HepG2 (cell line): Measurements from ENCODE around the gene FAM174C. TPM values are rescaled to one million over a fixed set of nuclear protein-coding genes. Genes with fewer than 3 reads are reported as not detected.

ENCODE experiments used
- AKAP8 ChIP-seq: sonication (generic); formaldehyde crosslinking; IDR thresholded peaks from 2 replicates; pipeline ENCODE4 v1.5.1; 2020; ENCODE audit warnings: mild to moderate bottlenecking, missing genetic modification reagents
- ATF7-NPFF ChIP-seq: sonication (generic); formaldehyde crosslinking; IDR thresholded peaks from 2 replicates; pipeline ENCODE4 v1.8.1; 2023; ENCODE audit warnings: mild to moderate bottlenecking, low read depth, missing genetic modification reagents, moderate library complexity
- BHLHE40 ChIP-seq: IDR thresholded peaks from 2 replicates; pipeline ENCODE4 v1.6.1; 2011; ENCODE audit warnings: low read length, improper control_type of control experiment
- CBFB ChIP-seq: sonication (generic); formaldehyde crosslinking; IDR thresholded peaks from 2 replicates; pipeline ENCODE4 v1.4.0; 2020; ENCODE audit warnings: missing genetic modification reagents
- CEBPG ChIP-seq: IDR thresholded peaks from 2 replicates; pipeline ENCODE4 v1.6.1; 2016
- EED ChIP-seq: sonication (generic); formaldehyde crosslinking; IDR thresholded peaks from 2 replicates; pipeline ENCODE4 v1.5.0; 2020; ENCODE audit warnings: mild to moderate bottlenecking, missing genetic modification reagents
- FOXA3 ChIP-seq: IDR thresholded peaks from 2 replicates; pipeline ENCODE4 v1.6.1; 2016; ENCODE audit warnings: missing genetic modification reagents, missing compliant biosample characterization
- FOXC1 ChIP-seq: sonication (generic); formaldehyde crosslinking; IDR thresholded peaks from 2 replicates; pipeline ENCODE4 v1.8.0; 2022; ENCODE audit warnings: mild to moderate bottlenecking, missing genetic modification reagents, borderline replicate concordance
- GTF2F1 ChIP-seq: fragments of 150-350 bp; IDR thresholded peaks from 2 replicates; pipeline ENCODE4 v1.6.1; 2014; ENCODE audit warnings: low read length
- MAF1 ChIP-seq: sonication (generic); formaldehyde crosslinking; IDR thresholded peaks from 2 replicates; pipeline ENCODE4 v1.5.0; 2020; ENCODE audit warnings: missing genetic modification reagents, borderline replicate concordance
- MED1 ChIP-seq: sonication (generic); formaldehyde crosslinking; IDR thresholded peaks from 2 replicates; pipeline ENCODE4 v1.4.0; 2020; ENCODE audit warnings: missing genetic modification reagents
- RFX5 ChIP-seq: IDR thresholded peaks from 2 replicates; pipeline ENCODE4 v1.6.1; 2011; ENCODE audit warnings: low read depth, low read length, improper control_type of control experiment
- STAG1 ChIP-seq: sonication (generic); formaldehyde crosslinking; IDR thresholded peaks from 2 replicates; pipeline ENCODE4 v1.4.0; 2020; ENCODE audit warnings: missing genetic modification reagents
- TOPORS ChIP-seq: sonication (generic); formaldehyde crosslinking; IDR thresholded peaks from 2 replicates; pipeline ENCODE4 v1.8.0; 2023; ENCODE audit warnings: mild to moderate bottlenecking, missing genetic modification reagents
- ZNF207 ChIP-seq: fragments of 450-650 bp; IDR thresholded peaks from 2 replicates; pipeline ENCODE4 v1.6.1; 2016; ENCODE audit warnings: antibody characterized with exemption, borderline replicate concordance
- ZNF253 ChIP-seq: sonication (generic); formaldehyde crosslinking; IDR thresholded peaks from 2 replicates; pipeline ENCODE4 v1.8.0; 2022; ENCODE audit warnings: mild to moderate bottlenecking, missing genetic modification reagents, borderline replicate concordance
- ZNF737 ChIP-seq: sonication (generic); formaldehyde crosslinking; IDR thresholded peaks from 2 replicates; pipeline ENCODE4 v1.5.0; 2020; ENCODE audit warnings: missing genetic modification reagents, mild to moderate bottlenecking, borderline replicate concordance
- polyA plus RNA-seq, 8 experiments: library from polyadenylated mRNA; depleted of rRNA in 3 of 8; stranded (reverse) in 7 of 8; unstranded in 1 of 8; fragments of >200 nt; fragmentation: Illumina TruSeq in 4 of 8; extraction: Trizol in 4 of 8; gene quantifications; 2 replicates each; pipeline versions ENCODE4 v1.2.1 to v1.2.3, GENCODE V29; 2011 to 2016; ENCODE audit warnings: low read depth in 4 of 8, missing spikeins in 1 of 8, mixed read lengths in 1 of 8; ENCODE audit not compliant: insufficient read depth in 1 of 8
- total RNA-seq, 5 experiments: library from RNA; depleted of rRNA; stranded (reverse); fragments of >200 nt; fragmentation: Illumina TruSeq; extraction: Trizol; gene quantifications; 2 replicates each; pipeline ENCODE4 v1.2.3, GENCODE V29; 2016; ENCODE audit warnings: low read depth in 1 of 5
- TF ChIP-seq, protein P1 (sequence below): sonication (generic); formaldehyde crosslinking; IDR thresholded peaks from 2 replicates; pipeline ENCODE4 v1.5.1; 2020; ENCODE audit warnings: mild to moderate bottlenecking, missing genetic modification reagents, moderate library complexity
- TF ChIP-seq, protein P2 (sequence below), 2 experiments: fragments of 450-650 bp in 1 of 2; sonication (generic) in 1 of 2; formaldehyde crosslinking; IDR thresholded peaks; 2 replicates each; pipeline versions ENCODE4 v1.5.0 to v1.8.0; 2020 to 2022; ENCODE audit warnings: mild to moderate bottlenecking in 1 of 2, missing genetic modification reagents in 1 of 2
- TF ChIP-seq, protein P3 (sequence below): sonication (generic); formaldehyde crosslinking; IDR thresholded peaks from 2 replicates; pipeline ENCODE4 v1.8.1; 2023; ENCODE audit warnings: mild to moderate bottlenecking, inconsistent platforms, moderate library complexity, missing genetic modification reagents, borderline replicate concordance
- TF ChIP-seq, protein P4 (sequence below): sonication (generic); formaldehyde crosslinking; IDR thresholded peaks from 2 replicates; pipeline ENCODE4 v1.4.0; 2020; ENCODE audit warnings: mild to moderate bottlenecking, missing genetic modification reagents
- TF ChIP-seq, protein P5 (sequence below): sonication (generic); formaldehyde crosslinking; IDR thresholded peaks from 2 replicates; pipeline ENCODE4 v1.4.0; 2020; ENCODE audit warnings: missing genetic modification reagents

Gene FAM174C
- total and polyA plus RNA-seq, 2 of the 13 experiments (the other 11 are each of a cell fraction or from before 2014, with no cell fraction given): 19.5 to 31.3 TPM

DNA sequence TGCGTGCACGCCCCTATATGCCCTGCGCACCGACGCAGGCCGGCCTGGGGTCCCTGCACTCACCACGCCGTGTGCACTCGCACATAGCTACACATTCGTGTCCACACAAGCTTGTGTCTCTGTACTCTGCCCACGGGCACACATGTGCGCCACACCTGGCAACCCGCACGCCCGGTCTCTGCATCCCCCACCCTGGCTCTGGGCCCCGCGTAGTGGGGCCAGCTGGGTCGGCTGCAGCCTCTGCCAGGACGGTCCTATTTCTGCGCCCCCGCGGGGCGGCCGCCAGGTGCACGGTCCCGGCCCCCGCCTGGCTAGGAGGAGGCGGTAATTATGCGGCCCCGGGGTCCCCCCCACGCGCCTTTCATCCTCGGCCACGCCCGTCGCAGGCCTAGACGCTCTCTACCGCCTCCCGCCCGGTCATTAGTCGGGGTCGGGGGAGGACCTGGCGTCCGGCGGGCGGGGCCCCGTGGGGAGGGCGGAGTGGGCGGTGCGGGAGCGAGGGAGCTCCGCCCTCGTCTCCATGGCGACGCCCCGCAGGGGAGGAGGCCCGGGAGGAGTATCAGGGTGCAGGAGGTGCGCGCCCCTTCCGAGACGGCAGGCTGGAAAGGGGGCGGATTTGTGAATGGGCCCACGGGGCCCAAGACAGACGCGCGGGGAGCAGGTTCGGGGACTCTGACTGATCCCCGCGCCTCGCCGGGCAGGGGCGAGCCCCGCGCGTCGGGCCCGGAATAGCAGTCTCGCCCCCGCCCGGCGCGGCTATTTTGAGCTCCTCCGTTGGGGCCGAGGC is 9.0 kb upstream of the FAM174C start (continued):
- TF ChIP-seq, protein P1, sequence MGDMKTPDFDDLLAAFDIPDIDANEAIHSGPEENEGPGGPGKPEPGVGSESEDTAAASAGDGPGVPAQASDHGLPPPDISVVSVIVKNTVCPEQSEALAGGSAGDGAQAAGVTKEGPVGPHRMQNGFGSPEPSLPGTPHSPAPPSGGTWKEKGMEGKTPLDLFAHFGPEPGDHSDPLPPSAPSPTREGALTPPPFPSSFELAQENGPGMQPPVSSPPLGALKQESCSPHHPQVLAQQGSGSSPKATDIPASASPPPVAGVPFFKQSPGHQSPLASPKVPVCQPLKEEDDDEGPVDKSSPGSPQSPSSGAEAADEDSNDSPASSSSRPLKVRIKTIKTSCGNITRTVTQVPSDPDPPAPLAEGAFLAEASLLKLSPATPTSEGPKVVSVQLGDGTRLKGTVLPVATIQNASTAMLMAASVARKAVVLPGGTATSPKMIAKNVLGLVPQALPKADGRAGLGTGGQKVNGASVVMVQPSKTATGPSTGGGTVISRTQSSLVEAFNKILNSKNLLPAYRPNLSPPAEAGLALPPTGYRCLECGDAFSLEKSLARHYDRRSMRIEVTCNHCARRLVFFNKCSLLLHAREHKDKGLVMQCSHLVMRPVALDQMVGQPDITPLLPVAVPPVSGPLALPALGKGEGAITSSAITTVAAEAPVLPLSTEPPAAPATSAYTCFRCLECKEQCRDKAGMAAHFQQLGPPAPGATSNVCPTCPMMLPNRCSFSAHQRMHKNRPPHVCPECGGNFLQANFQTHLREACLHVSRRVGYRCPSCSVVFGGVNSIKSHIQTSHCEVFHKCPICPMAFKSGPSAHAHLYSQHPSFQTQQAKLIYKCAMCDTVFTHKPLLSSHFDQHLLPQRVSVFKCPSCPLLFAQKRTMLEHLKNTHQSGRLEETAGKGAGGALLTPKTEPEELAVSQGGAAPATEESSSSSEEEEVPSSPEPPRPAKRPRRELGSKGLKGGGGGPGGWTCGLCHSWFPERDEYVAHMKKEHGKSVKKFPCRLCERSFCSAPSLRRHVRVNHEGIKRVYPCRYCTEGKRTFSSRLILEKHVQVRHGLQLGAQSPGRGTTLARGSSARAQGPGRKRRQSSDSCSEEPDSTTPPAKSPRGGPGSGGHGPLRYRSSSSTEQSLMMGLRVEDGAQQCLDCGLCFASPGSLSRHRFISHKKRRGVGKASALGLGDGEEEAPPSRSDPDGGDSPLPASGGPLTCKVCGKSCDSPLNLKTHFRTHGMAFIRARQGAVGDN: peak; percentile 75
- TF ChIP-seq GTF2F1 (no peak), ZNF253 (CRISPR knock-in tag) (no peak), ATF7-NPFF (CRISPR knock-in tag) (no peak), AKAP8 (peak; percentile 86; the same call in 1 of the 2 replicates), CEBPG (CRISPR knock-in tag) (0 out of 2 replicates have a peak, but pooled peaks have one; percentile 7), MED1 (CRISPR knock-in tag) (peak; percentile 23; the same call in 1 of the 2 replicates), BHLHE40 (no peak), STAG1 (CRISPR knock-in tag) (no peak), MAF1 (peak; percentile 17), FOXA3 (CRISPR knock-in tag) (no peak), CBFB (0 out of 2 replicates have a peak, but pooled peaks have one; percentile 10), ZNF737 (no peak), RFX5 (no peak), EED (CRISPR knock-in tag) (peak; percentile 93), FOXC1 (CRISPR knock-in tag) (no peak), TOPORS (CRISPR knock-in tag) (0 out of 2 replicates have a peak, but pooled peaks have one; percentile 15), ZNF207 (no peak)
- TF ChIP-seq, protein P2, sequence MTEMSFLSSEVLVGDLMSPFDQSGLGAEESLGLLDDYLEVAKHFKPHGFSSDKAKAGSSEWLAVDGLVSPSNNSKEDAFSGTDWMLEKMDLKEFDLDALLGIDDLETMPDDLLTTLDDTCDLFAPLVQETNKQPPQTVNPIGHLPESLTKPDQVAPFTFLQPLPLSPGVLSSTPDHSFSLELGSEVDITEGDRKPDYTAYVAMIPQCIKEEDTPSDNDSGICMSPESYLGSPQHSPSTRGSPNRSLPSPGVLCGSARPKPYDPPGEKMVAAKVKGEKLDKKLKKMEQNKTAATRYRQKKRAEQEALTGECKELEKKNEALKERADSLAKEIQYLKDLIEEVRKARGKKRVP (CRISPR knock-in tag; IDR thresholded peaks at IDR 0.05): no peak
- TF ChIP-seq, protein P3, sequence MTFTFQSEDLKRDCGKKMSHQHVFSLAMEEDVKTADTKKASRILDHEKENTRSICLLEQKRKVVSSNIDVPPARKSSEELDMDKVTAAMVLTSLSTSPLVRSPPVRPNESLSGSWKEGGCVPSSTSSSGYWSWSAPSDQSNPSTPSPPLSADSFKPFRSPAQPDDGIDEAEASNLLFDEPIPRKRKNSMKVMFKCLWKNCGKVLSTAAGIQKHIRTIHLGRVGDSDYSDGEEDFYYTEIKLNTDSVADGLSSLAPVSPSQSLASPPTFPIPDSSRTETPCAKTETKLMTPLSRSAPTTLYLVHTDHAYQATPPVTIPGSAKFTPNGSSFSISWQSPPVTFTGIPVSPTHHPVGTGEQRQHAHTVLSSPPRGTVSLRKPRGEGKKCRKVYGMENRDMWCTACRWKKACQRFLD (CRISPR knock-in tag): peak; percentile 68; the same call in 1 of the 2 replicates
- TF ChIP-seq, protein P4, sequence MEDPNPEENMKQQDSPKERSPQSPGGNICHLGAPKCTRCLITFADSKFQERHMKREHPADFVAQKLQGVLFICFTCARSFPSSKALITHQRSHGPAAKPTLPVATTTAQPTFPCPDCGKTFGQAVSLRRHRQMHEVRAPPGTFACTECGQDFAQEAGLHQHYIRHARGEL (CRISPR knock-in tag): no peak
- TF ChIP-seq, protein P5, sequence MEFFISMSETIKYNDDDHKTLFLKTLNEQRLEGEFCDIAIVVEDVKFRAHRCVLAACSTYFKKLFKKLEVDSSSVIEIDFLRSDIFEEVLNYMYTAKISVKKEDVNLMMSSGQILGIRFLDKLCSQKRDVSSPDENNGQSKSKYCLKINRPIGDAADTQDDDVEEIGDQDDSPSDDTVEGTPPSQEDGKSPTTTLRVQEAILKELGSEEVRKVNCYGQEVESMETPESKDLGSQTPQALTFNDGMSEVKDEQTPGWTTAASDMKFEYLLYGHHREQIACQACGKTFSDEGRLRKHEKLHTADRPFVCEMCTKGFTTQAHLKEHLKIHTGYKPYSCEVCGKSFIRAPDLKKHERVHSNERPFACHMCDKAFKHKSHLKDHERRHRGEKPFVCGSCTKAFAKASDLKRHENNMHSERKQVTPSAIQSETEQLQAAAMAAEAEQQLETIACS (CRISPR knock-in tag): no peak
